ENCODE data around the gene RHOT2.

RHOT2 gene

GRCh38 chr16:647173-647902 is 20.6 kb upstream of the RHOT2 start:
- DNase-seq (ENCODE audit: low read depth in 2 of 2), result no peak

DNA sequence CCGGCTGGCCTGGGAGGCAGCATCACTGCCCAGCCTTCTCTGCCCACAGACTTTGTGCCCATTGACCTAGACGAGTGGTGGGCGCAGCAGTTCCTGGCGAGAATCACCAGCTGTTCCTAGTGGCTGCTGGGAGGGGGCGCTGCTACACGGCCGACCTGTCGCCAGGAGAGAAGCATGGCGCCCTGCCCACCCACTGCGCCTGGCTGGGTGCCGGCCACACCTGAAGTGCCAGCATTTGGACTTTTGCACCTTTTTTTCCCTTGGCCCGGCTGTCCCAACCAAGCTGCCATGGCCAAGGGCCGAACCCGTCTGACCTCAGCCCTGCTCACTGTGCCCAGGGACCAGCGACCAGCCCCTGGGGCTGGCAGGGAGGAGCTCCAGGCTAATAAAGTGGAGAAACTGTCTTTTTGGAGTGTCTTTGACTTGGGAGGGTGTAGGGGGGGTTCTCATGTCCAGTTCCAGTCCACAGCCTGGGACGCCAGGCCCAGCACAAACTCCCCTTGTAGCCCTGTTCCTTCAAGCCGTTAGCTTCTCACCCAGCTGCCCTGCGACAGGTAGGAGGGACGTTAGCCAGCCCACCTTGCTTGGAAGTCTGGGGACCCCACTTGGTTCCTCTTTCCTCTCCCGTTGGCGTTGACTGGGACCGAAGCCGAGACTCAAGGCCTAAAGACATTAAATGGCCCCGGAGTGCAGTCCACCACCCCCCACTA is 19.7 kb upstream of the RHOT2 start:
- DNase-seq (ENCODE audit: low read depth in 2 of 2), result no peak

- DNase-seq (ENCODE audit: low read depth in 2 of 2), result peak; percentile 65 to 67
Observed at GRCh38 chr16:648781-649589, 18.9 kb upstream of the RHOT2 start, which contains the start of gene WDR90. Gene WDR90 (plus strand): TSS chr16:649365. CDS start chr16:649417, 52 bp downstream.

GRCh38 chr16:649631-650030 is 18.3 kb upstream of the RHOT2 start:
- no peak for DNase-seq (ENCODE audit: low read depth in 2 of 2)

- DNase-seq (ENCODE audit: low read depth in 2 of 2), result no peak
Observed at GRCh38 chr16:651844-652243, 16.1 kb upstream of the RHOT2 start.

- DNase-seq (ENCODE audit: low read depth in 2 of 2), result no peak
Observed at GRCh38 chr16:652454-653305, 15.3 kb upstream of the RHOT2 start.

DNA sequence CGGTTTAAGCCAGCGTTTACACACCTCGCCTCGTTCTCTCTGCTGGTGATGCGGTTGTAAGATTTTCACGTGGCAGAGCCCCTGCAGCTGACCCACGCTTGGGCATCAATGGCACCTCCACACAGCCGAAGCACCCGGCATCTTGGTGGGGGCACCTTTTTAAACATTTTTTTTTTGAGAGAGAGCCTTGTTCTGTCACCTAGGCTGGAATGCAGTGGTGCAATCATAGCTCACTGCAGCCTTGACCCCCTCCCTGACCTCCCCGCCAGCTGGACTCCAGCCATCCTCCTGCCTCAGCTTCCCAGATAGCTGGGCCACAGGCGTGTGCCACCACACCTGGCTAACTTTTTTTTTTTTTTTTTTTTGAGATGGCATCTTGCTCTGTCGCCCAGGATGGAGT is 13.9 kb upstream of the RHOT2 start:
- DNase-seq (ENCODE audit: low read depth in 2 of 2), result no peak

- no peak for DNase-seq (ENCODE audit: low read depth in 2 of 2)
Observed at GRCh38 chr16:657487-657886, 10.4 kb upstream of the RHOT2 start.

DNA sequence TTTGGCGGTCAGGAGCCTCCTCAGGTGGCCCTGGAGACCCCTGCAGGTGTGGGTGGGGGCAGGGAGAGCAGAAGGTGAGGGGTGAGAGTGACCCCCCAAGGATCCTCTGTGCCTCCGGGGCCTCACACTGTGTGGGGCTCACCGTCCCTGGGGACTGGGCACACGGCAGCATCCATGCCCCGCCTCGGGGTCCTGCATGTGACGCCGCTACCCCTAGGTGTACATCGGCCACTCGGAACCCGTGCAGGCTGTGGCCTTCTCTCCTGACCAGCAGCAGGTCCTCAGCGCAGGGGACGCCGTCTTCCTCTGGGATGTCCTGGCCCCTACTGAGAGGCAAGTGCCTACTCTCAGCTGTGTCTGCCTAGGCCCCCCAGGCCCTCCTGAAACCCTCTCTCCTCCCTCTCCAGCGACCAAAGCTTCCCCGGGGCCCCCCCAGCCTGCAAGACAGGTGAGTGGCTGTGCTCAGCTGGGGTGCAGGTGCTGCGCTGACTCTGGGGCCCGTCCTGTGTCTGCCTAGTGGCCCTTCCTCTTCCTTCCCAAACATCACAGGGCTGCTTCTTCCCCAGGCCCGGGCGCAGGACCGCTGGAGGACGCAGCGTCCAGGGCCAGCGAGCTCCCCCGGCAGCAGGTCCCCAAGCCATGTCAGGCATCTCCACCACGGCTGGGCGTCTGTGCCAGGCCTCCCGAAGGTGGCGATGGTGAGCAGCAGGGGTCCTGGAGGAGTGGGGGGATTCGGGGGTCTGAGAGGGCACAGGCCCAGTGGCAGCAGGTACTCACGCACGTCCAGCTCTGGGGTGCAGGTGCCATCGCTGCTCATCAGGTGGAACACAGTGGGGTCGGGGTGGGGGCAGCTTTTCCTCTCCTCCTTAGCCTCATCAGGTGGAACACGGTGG is 9.0 kb upstream of the RHOT2 start:
- DNase-seq (ENCODE audit: low read depth in 2 of 2), result no peak

DNA sequence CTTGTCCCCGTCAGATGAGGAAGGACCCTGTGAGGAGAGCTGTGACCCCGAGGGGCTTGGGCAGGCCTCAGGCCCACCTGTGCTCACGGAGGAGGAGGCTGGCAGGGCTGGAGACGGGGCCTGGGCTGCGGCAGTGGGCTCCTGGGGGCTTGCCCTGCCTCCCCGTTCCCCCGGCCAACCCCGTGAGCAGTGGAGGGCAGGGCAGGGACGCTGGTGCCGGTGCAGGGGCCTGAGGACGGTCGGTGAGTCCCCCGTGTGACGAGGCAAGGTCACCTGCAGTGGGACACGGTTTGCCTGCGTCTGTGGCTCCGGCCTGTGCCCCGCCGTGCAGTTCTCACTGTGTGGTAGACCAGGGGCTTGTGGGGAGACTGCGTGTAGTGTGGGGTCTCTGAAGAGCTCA is 8.3 kb upstream of the RHOT2 start:
- DNase-seq (ENCODE audit: low read depth in 2 of 2), result no peak

DNA sequence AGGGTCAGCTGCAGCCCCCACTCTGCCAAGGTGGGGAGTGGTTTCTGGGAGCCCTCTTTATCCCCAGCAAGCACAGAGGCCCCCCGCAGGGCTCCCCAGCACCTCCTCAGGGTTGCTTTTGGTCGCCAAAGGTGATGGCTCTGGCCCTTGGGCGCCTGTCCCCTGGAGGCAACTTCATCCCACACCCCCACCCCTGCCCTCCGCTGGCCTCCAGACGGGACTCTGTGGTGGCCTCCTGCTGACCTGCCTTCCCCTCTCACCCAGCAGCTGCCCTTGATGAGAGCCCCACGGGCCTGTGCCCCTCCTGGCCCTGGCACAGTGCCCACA is 7.8 kb upstream of the RHOT2 start:
- DNase-seq (ENCODE audit: low read depth in 2 of 2), result no peak

GRCh38 chr16:660459-661183 is 7.3 kb upstream of the RHOT2 start:
- DNase-seq (ENCODE audit: low read depth in 2 of 2), result peak in 1 of 2 experiments; percentile 37

GRCh38 chr16:661184-661821 is 6.6 kb upstream of the RHOT2 start:
- no peak for DNase-seq (ENCODE audit: low read depth in 2 of 2)

DNA sequence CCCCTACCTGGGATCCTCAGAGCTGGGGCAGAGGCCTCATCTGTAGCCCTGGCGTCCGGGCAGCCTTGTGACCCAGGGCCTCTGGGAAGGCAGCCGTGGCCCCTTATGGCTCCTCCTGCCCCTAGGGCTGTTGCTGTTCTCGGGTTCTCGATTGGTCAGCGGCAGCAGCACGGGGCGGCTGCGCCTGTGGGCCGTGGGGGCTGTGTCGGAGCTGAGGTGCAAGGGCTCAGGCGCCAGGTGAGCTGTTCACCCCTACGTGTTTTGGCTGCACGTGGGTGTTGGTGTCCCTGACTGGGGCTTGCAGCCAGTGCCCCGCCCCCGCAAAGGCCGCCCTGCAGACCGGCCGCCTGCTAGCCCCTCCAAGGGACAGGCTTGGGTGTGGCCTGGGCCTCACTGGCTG is 5.8 kb upstream of the RHOT2 start:
- no peak for DNase-seq (ENCODE audit: low read depth in 2 of 2)

GRCh38 chr16:662597-662996 is 5.3 kb upstream of the RHOT2 start:
- no peak for DNase-seq (ENCODE audit: low read depth in 2 of 2)

GRCh38 chr16:666572-666971 is 1.4 kb upstream of the RHOT2 start:
- DNase-seq (ENCODE audit: low read depth in 2 of 2), result no peak

- no peak for DNase-seq (ENCODE audit: low read depth in 2 of 2)
Observed at GRCh38 chr16:667113-667779, 686 bp upstream of the RHOT2 start.

DNA sequence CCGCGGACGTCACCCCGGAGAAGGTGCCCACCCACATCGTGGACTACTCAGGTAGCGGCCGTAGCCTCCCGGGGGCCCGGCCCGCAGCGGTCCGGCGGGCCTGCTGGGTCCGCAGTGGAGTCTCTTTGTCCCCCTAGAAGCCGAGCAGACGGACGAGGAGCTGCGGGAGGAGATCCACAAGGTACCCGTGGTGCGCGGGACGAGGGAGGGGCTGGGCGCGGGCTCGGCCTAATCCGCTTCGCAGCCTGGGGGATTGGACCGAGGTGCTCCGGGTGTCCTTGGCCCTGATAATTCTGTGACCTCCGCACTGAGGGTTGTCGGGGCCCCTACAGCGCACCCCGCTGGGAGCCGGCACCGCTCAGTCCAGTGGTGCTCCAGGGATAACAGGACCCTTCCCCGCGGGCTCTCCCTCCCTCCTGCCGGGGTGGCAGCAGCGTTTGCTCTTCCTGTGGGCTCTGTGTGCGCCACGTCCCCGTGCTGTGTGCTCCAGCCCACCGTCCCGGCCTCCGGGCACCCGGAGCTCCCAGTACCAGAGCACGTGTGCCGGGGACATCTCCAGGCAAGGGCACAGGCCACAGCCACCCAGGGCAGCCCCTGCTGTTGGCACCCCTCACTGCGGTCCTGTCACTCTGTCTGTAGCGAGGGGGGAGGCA is 713 bp downstream of the RHOT2 start:
- DNase-seq (ENCODE audit: low read depth in 2 of 2), result no peak
